Measurements from ENCODE around the gene FUCA2.
A peak's percentile ranks its signal among the peaks of the same experiment; 100 is the strongest.
"Not testable (repeated sequence)": the region's sequence is repeated elsewhere in the genome, so short reads cannot be mapped to it uniquely, and the experiment has no call there.

Gene FUCA2

DNA sequence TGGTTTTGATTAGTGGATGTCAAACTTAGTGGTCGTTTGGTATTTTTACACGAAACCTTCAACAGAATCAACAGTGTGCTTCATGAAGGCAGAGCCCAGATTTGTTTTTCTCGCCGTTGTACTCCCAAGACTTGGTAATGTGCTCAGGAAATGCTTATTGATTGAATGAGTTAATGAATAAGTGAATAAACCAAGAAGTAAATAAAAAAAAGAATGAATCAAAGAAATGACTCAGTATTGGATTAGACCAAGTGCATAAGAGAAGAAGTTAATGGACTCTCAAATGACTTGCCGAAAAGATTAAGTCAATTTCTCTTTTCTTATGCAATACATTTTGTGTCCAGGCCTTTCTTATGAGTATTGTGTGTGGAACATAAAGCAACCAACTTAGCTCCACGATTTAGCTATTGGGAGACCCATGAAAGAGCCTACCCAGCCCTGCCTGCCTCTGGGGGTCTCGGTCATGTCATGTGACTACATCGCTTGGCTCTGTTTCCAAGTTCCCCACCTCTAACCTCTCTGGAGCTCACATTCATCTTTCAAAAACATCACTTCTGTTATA is 10.6 kb upstream of the FUCA2 start:
- H3K4me1 ChIP-seq (ENCODE audit: insufficient read depth, low read length), result no peaks in the 10 kb centered on the region
- no peak overlapping the region for H3K9ac ChIP-seq (ENCODE audit: low read depth, low read length)
- H3K36me3 ChIP-seq (ENCODE audit: insufficient read depth, low read length), result no peaks in the 10 kb centered on the region
- no peaks in the 10 kb centered on the region for H3K9me3 ChIP-seq (ENCODE audit: control insufficient read depth, insufficient read depth, low read length)

GRCh38 chr6:143517447-143517773 is 5.9 kb upstream of the FUCA2 start:
- peaks cover 3% of the 10 kb centered on the region for H3K4me1 ChIP-seq (ENCODE audit: insufficient read depth, low read length)
- no peak overlapping the region for H3K9ac ChIP-seq (ENCODE audit: low read depth, low read length)
- no peaks in the 10 kb centered on the region for H3K9me3 ChIP-seq (ENCODE audit: control insufficient read depth, insufficient read depth, low read length)

GRCh38 chr6:143516690-143517446 is 5.3 kb upstream of the FUCA2 start:
- Histone ChIP-seq H3K9me3 (ENCODE audit: control insufficient read depth, insufficient read depth, low read length) (no peaks in the 10 kb centered on the region), H3K4me1 (ENCODE audit: insufficient read depth, low read length) (peaks cover 5% of the 10 kb centered on the region), H3K36me3 (ENCODE audit: insufficient read depth, low read length) (no peaks in the 10 kb centered on the region), H3K9ac (ENCODE audit: low read depth, low read length) (no peak overlapping the region)

More at GRCh38 chr6:143517447-143517773, 5.9 kb upstream of the FUCA2 start:
- no peaks in the 10 kb centered on the region for H3K36me3 ChIP-seq (ENCODE audit: insufficient read depth, low read length)

GRCh38 chr6:143515766-143516355 is 4.3 kb upstream of the FUCA2 start:
- Histone ChIP-seq H3K9me3 (ENCODE audit: control insufficient read depth, insufficient read depth, low read length) (no peaks in the 10 kb centered on the region), H3K36me3 (ENCODE audit: insufficient read depth, low read length) (no peaks in the 10 kb centered on the region), H3K4me1 (ENCODE audit: insufficient read depth, low read length) (peaks cover 7% of the 10 kb centered on the region), H3K9ac (ENCODE audit: low read depth, low read length) (no peak overlapping the region)

- Histone ChIP-seq H3K36me3 (ENCODE audit: insufficient read depth, low read length) (no peaks in the 10 kb centered on the region), H3K4me1 (ENCODE audit: insufficient read depth, low read length) (peaks cover 7% of the 10 kb centered on the region), H3K9me3 (ENCODE audit: control insufficient read depth, insufficient read depth, low read length) (no peaks in the 10 kb centered on the region), H3K9ac (ENCODE audit: low read depth, low read length) (no peak overlapping the region)
Measured at GRCh38 chr6:143515061-143515760, 3.7 kb upstream of the FUCA2 start.

DNA sequence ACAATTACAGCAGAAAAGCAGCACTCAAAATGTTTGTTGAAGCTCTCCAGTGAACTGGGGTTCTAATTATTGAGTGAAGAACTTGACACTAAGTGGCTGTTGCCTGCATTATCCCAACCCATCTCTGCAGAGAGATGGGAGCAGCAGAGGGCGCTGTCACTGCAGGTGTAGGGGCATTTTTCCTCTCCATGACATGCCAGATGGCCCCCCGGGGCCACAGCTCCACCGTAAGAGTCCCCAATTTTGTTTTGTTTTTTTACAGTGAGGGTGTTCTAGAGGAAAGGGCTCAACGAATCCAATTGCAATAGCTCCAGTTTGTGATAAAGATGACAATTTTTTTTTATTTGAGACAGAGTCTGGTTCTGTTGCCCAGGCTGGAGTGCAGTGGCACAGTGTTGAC is 1.9 kb upstream of the FUCA2 start:
- peaks cover 7% of the 10 kb centered on the region for H3K4me1 ChIP-seq (ENCODE audit: insufficient read depth, low read length)
- no peaks in the 10 kb centered on the region for H3K9me3 ChIP-seq (ENCODE audit: control insufficient read depth, insufficient read depth, low read length)
- H3K9ac ChIP-seq (ENCODE audit: low read depth, low read length), result no peak overlapping the region
- H3K36me3 ChIP-seq (ENCODE audit: insufficient read depth, low read length), result no peaks in the 10 kb centered on the region

DNA sequence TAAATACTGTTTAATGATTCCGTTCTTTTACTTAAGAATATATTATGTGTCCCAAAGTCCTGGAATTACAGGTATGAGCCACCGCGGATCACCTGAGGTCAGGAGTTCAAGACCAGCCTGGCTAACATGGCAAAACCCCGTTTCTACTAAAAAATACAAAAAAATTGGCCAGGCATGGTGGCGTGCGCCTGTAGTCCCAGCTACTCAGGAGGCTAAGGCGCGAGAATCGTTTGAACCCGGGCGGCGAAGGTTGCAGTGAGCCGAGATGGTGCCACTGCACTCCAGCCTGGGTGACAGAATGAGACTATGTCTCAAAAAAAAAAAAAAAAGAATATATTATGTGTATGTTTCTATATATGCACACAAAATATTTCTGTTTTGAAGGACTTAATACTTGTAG is 1.2 kb downstream of the FUCA2 start:
- not testable (repeated sequence) for H3K4me1 ChIP-seq (ENCODE audit: insufficient read depth, low read length); H3K36me3 ChIP-seq (ENCODE audit: insufficient read depth, low read length); H3K9me3 ChIP-seq (ENCODE audit: control insufficient read depth, insufficient read depth, low read length)
- peak overlapping the region; percentile 75; the same call in 1 of the 2 replicates for H3K9ac ChIP-seq (ENCODE audit: low read depth, low read length)

- Histone ChIP-seq H3K36me3 (ENCODE audit: insufficient read depth, low read length) (peaks cover 4% of the 10 kb centered on the region), H3K9me3 (ENCODE audit: control insufficient read depth, insufficient read depth, low read length) (no peaks in the 10 kb centered on the region), H3K9ac (ENCODE audit: low read depth, low read length) (no peak overlapping the region), H3K4me1 (ENCODE audit: insufficient read depth, low read length) (peaks cover 4% of the 10 kb centered on the region; the same call in 1 of the 2 replicates)
Measured at GRCh38 chr6:143507358-143508145, 4.0 kb downstream of the FUCA2 start.

DNA sequence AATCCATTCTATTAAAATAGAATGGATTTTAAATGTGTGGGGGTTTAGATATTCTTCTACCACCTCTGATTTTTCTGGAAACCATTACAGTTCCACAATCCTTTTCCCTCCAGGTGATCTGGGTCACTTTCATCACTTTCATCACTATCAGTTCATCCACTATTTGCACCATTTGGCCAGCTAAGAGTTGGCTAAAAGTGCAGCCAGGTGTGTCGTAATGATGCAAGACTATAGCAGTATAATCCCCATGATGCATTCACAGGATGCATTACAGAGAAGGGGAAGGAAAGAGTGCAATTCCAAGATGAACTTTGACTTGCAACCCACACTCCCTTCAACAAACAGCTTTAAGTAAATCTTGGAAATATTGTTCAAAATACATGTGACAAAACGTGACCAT is 4.9 kb downstream of the FUCA2 start:
- Histone ChIP-seq H3K4me1 (ENCODE audit: insufficient read depth, low read length) (no peaks in the 10 kb centered on the region), H3K9me3 (ENCODE audit: control insufficient read depth, insufficient read depth, low read length) (no peaks in the 10 kb centered on the region), H3K9ac (ENCODE audit: low read depth, low read length) (no peak overlapping the region), H3K36me3 (ENCODE audit: insufficient read depth, low read length) (peaks cover 4% of the 10 kb centered on the region)

DNA sequence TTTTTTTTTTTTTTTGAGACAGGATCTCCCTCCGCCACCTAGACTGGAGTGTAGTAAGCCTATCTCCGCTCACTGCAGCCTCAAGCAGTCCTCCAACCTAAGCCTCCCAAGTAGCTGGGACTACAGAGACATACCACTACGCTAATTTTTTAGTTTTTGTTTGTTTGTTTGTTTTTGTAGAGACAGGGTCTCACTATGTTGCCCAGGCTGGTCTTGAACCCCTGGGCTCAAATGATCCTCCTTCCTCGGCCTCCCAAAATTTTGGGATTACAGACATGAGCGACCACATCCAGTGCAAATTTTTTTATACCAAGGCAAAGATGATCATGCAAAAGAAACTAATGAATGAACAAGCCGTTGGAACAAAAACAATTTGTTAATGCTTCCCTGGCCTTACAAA is 5.3 kb downstream of the FUCA2 start:
- Histone ChIP-seq H3K9me3 (ENCODE audit: control insufficient read depth, insufficient read depth, low read length) (no peaks in the 10 kb centered on the region), H3K36me3 (ENCODE audit: insufficient read depth, low read length) (peaks cover 4% of the 10 kb centered on the region), H3K4me1 (ENCODE audit: insufficient read depth, low read length) (no peaks in the 10 kb centered on the region), H3K9ac (ENCODE audit: low read depth, low read length) (no peak overlapping the region)

DNA sequence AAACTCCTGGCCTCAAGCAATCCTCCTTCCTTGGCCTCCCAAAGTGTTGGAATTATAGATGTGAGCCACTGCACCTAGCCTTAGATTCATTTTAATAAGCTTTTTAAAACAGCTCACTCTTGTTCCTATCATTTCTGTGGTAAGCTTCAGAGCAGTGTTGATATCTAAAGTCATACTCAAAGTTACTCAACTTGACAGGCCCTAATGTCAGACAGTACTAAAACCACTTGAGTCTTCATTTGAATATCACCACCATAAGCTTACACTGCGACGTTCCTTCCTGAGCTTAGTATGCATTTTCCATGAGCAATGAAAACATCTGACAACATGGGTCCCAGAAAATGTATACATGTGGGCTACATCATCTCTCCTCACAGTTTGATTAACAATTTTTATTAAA is 6.0 kb downstream of the FUCA2 start:
- Histone ChIP-seq H3K4me1 (ENCODE audit: insufficient read depth, low read length) (no peaks in the 10 kb centered on the region), H3K9me3 (ENCODE audit: control insufficient read depth, insufficient read depth, low read length) (no peaks in the 10 kb centered on the region), H3K36me3 (ENCODE audit: insufficient read depth, low read length) (peaks cover 4% of the 10 kb centered on the region), H3K9ac (ENCODE audit: low read depth, low read length) (no peak overlapping the region)

GRCh38 chr6:143505111-143505510 is 6.4 kb downstream of the FUCA2 start:
- H3K9me3 ChIP-seq (ENCODE audit: control insufficient read depth, insufficient read depth, low read length), result no peaks in the 10 kb centered on the region
- H3K9ac ChIP-seq (ENCODE audit: low read depth, low read length), result no peak overlapping the region
- H3K36me3 ChIP-seq (ENCODE audit: insufficient read depth, low read length), result peaks cover 4% of the 10 kb centered on the region
- no peaks in the 10 kb centered on the region for H3K4me1 ChIP-seq (ENCODE audit: insufficient read depth, low read length)

DNA sequence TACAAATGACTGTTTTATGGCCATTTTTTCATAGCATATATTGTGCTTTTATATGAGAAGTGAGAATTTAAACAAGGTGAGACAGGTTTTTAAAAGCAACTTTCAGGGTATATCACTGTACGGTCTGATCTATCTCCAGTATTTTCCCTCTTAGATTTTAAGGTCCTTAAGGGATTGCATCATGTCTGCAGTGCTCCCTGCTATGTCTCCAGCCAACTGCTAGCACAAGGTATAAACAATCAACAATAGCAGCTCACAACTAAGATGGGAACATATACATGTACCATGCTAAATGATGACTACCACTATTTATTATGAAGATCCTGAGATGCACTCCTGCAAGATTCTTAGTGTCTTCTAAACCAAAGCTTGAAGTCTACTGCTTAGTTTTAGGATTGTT is 7.2 kb downstream of the FUCA2 start:
- Histone ChIP-seq H3K36me3 (ENCODE audit: insufficient read depth, low read length) (peaks cover 4% of the 10 kb centered on the region), H3K9me3 (ENCODE audit: control insufficient read depth, insufficient read depth, low read length) (no peaks in the 10 kb centered on the region), H3K4me1 (ENCODE audit: insufficient read depth, low read length) (no peaks in the 10 kb centered on the region), H3K9ac (ENCODE audit: low read depth, low read length) (no peak overlapping the region)

GRCh38 chr6:143501851-143502250 is 9.7 kb downstream of the FUCA2 start:
- peaks cover 7% of the 10 kb centered on the region for H3K36me3 ChIP-seq (ENCODE audit: insufficient read depth, low read length)
- no peaks in the 10 kb centered on the region for H3K9me3 ChIP-seq (ENCODE audit: control insufficient read depth, insufficient read depth, low read length)
- H3K4me1 ChIP-seq (ENCODE audit: insufficient read depth, low read length), result no peaks in the 10 kb centered on the region
- no peak overlapping the region for H3K9ac ChIP-seq (ENCODE audit: low read depth, low read length)

Data from ES-I3 (cell line).